Measurements from ENCODE around the gene KRT82.

DNA sequence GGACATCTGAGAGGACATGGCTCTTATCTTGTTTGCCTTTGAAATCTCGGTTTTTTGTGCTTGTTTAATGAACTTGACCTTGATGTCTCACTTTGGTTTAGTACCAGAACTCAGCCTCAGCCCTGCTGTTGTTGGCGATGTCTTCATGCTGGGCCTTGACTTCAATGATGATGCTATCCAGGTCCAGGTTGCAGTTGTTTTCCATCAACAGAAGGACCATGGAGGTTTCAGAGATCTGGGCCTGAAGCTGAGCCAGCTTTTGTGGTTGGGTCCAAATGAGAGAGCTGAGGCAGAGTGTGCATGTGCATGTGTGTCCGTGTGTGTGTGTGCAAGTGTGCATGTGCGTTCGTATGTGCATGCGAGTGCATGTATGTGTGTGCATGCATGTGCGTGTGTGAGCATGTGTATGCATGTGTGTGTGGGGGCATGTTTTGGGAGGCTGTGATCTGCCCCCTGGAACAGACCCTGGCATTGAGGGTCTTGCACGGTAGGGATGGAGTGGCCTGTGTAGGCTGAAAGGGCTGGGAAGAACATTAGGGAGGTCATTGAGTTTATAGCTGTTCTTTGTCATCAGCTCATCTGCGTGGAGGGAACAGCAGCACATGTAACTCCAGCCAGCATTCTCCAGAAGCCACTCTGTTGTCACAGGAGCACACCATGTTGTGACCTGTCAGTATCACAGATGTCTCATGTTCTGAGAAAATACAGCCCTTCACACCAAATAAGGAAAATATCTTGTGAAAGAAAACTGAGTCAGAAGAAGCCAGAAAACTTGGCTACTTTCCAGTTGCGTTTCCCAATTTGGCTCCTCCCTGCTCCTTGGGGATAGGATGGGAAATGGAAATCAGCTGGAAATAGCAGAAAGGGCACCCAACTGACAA is 10.0 kb upstream of the KRT82 start:
- TF ChIP-seq EP300 (IDR thresholded peaks at IDR 0.05; ENCODE audit: low read depth) (peak; percentile 16), POLR2AphosphoS5 (IDR thresholded peaks at IDR 0.05) (peak; percentile 72 to 87 (median 80)), POLR2A (IDR thresholded peaks at IDR 0.05) (no peak)
- TF ChIP-seq, protein P1, sequence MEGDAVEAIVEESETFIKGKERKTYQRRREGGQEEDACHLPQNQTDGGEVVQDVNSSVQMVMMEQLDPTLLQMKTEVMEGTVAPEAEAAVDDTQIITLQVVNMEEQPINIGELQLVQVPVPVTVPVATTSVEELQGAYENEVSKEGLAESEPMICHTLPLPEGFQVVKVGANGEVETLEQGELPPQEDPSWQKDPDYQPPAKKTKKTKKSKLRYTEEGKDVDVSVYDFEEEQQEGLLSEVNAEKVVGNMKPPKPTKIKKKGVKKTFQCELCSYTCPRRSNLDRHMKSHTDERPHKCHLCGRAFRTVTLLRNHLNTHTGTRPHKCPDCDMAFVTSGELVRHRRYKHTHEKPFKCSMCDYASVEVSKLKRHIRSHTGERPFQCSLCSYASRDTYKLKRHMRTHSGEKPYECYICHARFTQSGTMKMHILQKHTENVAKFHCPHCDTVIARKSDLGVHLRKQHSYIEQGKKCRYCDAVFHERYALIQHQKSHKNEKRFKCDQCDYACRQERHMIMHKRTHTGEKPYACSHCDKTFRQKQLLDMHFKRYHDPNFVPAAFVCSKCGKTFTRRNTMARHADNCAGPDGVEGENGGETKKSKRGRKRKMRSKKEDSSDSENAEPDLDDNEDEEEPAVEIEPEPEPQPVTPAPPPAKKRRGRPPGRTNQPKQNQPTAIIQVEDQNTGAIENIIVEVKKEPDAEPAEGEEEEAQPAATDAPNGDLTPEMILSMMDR (IDR thresholded peaks at IDR 0.05): no peak

Measured in transverse colon (tissue), 4 donors.